HL-60/S4 (cell line): ENCODE results near the gene NPRL2.

Experiments used
- in situ Hi-C: fragments of 300-500 bp; cut with MboI; formaldehyde crosslinking; loops from 2 replicates; pipeline ENCODE4 v1.14.3; 2022; ENCODE audit warnings: low sequenced_read_pairs

The NPRL2 gene

DNA sequence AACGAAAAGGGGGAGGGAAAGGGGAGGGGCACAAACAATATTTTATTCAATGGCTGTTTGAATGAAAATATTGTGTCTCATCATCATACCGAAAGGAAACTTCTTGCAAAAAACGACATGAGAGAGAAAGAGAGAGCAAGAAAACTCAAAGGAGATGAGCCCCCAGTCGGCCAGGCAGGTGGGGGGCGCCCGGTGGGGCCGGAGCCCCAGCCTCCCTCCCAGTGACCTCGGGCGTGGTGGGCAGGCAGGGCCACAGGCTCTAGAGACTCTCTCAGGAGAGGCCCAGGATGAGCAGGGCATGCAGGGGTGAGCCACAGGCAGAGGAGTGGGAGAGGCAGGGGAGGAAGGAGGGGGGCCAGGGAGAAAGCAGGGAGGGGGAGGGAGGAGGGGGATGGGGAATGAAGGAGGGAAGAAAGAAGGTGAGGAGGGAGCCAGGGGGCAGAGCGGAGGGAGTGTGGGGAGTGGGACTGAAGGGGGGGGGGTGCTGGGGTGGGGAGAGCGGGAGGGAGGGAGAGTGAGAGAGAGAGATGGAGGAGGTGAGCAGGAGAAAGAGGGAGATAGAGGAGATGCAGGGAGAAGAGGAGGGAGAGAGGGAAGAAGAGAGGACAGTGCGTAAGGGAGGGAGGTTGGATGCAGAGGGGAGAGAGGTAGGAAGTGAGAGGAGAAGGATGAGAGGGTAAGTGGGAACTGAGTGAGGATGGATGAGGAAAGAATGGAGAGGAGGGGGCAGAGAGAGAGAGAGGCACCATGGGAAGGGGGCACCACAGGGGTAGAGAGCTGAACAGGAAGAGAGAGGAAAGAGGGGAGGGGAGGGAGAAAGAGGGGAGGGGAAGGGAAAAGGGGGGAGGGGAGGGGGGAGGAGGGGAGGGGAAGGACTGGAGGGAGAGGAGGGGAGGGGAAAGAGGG lies 22.8 kb upstream of the NPRL2 start:
- in situ Hi-C loops: loop anchor here (25.0 kb wide), 1 partner anchor 164 kb away; no protein-coding TSS in a partner anchor

DNA sequence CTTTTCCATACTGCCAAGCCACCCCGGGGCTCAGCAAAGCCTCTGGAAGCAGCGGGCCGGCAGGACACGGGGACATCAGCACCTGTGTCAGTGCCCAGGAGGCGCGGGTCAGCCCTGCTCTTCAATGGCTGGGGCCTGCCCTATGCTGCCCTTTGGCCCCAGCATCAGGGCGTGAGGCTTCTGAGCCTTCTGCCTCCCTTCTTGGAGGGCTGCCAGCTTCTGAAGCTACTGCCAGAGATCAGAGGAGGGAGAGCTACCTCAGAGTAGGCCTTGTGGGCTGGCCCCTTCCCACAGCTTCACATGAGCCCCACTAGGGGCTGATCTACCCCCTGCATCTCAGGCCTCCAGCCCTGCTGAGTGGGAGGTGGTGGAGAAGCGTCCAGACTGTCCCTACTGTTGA lies 21.8 kb upstream of the NPRL2 start:
- in situ Hi-C loops: loop anchor here (25.0 kb wide), 1 partner anchor 165 kb away; no protein-coding TSS in a partner anchor

DNA sequence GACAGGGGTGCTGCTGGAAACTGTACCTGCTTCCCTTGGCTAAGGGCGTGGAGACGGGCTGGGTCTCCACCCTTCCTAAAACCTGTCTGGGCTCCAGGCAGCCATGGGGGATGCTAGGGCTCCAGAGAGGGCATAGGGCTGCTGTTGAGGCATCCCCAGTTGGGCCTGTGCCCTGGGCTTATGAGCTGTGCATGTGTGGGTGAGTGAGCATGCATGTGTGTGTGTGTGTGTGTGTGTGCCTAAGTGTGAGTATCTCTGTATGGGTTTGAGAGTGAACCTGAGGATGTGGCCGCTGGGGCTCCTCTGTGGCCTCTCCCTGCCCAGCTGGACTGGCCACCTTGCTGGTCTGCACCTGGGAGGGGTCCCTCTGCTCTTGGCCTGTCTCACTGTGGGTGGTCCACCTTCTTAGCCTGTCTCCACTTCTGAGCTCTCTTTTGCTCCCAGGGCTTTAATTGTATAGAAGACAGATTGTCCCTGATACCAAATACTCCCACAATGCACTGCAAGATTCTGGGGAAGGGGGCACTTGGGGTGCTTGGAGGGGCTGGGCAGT lies 20.6 kb upstream of the NPRL2 start:
- in situ Hi-C loops: loop anchor here (25.0 kb wide), 1 partner anchor 166 kb away; no protein-coding TSS in a partner anchor

DNA sequence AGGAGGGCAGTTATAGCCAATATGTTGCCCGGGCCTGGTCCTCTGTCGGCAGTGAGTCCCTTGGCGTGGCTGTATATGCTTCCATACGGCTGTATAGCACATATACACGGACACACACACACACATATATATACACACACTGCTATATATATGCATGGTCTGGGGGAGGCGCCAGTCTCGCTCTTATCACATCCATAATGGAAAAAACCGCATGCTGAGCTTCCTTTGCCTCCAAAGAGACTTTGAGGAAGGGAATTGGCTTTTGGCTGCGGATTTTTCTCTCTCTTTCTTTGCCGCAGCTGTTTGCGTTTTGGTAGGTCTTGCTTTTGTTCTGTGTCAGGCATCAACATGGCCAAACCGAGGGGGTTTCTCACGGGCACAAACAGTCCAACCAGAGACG lies 20.0 kb upstream of the NPRL2 start:
- in situ Hi-C loops: loop anchor here (25.0 kb wide), 1 partner anchor 167 kb away; no protein-coding TSS in a partner anchor

DNA sequence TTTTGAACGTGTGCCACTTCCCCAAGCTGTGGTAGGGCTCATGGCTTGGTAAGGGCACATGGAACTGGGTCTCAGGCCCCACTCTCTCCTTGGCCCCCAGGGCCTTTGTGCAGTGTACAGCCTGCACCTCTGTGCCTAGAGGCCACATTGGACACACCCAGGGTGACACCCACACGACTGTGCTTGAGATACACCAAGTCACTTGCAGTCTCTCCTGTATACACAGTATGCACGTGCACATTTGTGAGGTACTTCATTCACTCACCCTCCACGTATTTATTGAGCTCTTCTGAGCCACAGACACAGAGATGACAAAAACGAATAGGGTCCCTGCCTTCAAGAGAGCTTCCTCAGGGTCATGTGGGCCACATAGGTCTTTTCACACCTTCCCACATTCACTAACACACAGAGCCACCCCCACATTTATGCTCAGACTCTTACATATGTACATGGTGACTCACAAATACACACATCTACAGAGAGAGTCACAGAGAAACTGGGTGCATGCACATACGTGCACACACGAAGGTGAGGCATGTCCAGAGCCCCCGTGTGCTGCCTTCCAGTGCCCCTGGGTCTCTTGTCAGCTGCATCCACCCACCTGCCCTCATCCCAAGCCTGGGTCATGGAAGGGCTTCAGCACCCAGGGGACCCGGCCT lies 18.6 kb upstream of the NPRL2 start:
- in situ Hi-C loops: loop anchor here (25.0 kb wide), 1 partner anchor 168 kb away; no protein-coding TSS in a partner anchor

DNA sequence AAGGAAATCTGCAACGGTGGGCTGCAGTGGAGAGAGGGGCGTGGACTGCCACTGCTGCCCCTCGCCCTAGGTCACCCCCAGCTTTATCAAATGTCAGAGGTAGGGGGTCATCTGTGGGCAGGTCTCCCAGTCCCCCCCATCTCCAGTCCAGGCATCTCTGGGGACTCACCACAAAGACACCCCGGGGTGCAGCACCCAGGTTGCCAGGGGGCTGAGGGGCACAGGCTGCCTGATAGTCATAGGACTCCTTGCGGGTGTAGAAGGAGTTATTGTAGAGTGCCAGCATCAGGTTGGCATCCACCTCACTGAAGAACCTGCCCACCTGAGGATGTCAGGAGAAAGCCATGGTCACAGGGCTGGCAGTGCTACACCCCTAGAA lies 15.3 kb upstream of the NPRL2 start:
- in situ Hi-C loops: loop anchor here (25.0 kb wide), 1 partner anchor 171 kb away; no protein-coding TSS in a partner anchor

DNA sequence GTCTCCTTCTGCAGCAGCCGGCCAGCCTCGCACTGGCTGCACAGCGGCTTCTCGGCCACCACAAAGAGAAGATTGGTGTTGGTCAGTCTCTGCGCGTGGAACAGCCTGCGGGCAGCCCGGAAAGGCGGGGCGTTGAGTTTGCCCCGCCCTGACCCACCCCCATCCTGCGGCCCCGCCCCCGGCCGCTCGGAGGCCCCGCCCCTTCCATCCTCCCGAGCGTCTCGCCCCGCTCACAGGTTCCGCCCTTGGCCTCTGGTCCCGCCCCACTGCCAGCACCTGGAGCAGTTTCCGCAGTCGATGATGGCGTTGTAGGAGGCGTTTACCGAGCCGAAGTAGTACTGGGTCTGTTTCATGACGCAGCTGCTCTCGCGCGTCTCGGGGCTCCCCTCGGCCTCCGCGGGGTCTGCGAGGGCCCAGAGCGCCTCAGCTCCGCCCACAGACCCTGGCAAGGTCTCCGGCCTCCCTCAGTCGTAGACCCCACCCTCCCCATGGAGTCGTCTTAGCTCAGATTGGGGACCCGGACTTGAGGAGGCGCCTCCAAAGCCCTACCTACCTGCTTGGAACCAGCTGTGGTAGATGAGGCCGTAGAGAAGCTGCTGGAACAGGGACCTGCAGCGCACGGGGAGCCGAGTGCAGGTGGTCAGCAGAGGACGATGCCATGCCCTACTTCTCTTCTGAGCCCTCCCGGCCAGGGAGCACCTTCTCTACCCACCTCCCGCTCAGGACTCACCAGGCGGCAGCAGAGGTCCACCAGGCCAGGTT lies 14.7 kb upstream of the NPRL2 start:
- in situ Hi-C loops: loop anchor here (25.0 kb wide), 1 partner anchor 172 kb away; no protein-coding TSS in a partner anchor

DNA sequence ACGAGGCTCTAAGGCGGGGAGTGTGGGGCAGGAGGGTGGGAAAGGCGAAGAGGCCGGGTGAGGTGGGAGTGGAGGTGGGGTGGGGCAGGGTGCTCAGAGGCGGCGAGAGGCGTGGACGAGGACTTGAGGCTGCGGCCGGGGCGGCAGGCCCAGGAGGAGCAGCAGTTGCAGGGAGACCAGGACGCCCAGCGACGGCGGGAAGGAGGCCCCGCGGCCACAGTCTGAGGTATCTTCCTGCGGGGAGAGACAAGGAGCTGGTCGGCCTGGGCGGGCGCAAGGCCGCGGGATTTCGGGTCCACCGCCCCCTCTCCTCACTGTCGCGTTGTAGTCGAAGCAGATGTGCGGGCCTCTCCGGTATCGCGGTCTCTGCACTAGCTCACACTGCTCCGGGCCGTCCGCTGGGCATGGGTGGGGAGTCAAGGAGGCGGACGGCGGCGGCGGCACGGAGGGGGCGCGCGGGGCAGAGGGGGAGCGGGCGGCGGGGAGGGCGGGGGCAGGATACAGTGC lies 14.1 kb upstream of the NPRL2 start:
- in situ Hi-C loops: loop anchor here (25.0 kb wide), 1 partner anchor 173 kb away; no protein-coding TSS in a partner anchor

DNA sequence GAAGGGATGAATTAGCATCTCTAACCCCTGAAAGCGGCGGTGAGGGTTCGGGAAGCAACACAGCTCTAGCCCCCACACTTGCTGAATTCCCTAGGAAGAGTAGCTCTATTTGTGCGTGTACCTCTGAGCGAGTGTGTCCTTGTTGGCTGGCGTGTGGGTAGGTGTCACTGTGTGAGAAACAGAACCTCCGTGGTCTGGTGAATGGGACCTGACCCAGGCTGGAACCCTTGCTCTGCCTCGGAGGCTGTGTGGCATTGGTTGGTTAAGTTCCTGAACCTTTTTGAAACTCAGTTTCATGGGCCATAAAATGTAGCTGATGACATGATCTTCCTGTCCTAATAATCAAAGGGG lies 9.2 kb upstream of the NPRL2 start:
- in situ Hi-C loops: loop anchor here (25.0 kb wide), 1 partner anchor 178 kb away; no protein-coding TSS in a partner anchor

DNA sequence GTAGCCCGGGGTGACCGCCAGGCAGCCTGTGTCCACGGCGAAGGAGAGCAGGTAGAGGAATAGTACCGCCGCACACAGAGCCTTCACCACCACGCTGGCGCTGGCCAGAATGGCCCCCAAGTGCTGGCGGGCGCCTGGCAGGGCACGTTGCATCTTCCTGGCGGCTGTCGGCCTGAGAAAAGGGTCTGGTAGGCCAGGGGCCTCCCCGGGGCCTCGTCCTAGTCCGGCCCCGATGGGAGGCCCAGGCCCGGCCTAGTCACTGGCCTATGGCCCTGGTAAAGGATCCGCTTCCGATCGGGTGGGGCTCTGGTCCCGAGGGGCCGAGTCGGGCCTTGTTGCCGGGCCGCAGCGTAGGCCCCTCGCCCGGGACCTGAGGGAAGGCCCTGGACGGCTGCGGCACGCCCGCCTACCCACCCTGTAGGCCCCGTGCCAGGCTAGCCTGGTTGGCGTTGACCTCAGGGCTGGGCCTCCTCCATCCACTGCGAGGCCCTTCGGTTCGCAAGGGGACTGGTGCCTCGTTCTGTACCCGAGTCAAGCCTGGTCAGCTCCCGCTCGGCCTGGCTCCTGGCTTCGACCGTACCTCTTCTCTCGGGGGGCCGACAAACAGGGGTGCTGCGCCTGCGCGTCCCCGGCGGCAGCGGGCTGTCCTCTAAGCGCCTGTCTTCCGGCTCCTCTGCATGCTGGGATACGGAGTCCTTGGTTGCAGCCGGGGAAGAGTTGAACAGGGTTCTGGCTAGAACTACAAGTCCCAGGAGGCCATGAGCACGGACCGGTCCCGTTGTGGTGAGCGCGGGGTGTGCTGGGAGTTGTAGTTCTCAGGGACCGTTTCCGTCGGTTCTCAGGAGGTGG lies 8.6 kb upstream of the NPRL2 start, which contains the start of gene TMEM115:
TSS of gene TMEM115 (minus strand) at position 611 of the 849 bp plus-strand sequence. CDS start at position 153, 458 bp downstream.
- in situ Hi-C loops: loop anchor here (25.0 kb wide), 1 partner anchor 178 kb away; no protein-coding TSS in a partner anchor

DNA sequence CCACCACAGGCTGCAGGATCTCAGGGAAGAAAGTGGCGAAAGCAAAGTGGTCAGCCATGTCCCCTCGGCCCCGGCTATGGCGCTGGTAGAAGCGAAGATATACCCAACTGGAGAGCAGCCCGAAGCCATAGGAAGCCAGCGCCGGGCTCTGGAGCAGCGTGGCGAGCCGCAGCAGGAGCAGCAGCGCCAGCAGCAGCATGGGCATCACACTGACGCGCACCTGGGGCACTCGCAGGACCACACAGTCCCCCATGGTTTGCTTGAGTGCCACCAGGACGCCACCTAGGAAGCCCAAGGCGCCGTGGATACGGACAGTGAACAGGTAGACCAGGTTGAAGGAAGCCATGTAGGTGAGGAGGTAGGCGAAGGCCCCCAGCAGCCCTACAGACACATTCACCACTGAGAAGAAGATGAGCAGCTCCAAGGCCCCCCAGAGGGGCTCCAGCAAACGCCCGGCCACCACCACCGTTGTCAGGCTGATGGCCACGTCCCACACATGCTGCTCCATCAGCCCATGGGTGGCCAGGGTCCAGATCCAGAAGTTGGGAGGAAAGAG lies 7.9 kb upstream of the NPRL2 start:
- in situ Hi-C loops: loop anchor here (25.0 kb wide), 1 partner anchor 179 kb away; no protein-coding TSS in a partner anchor

DNA sequence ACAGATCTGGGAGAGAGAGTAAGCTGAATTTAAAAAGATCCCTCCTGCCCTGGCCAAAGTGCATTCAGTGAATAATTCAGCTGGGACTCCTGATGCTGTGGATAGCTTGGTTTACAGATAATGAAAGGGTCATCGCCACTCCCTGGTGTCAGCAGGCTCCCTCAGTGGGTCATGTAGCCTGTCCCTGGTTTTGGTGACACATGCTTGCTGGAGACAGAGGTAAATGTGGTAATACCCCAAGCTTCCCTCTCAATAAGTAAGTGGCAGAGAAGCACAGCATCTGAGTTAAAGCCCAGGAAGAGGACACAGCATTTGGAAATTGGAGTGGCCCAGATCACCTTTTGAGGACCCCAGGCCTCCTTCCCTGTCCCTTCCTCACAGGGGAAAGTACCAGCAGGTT lies 6.9 kb upstream of the NPRL2 start:
- in situ Hi-C loops: loop anchor here (25.0 kb wide), 1 partner anchor 180 kb away; no protein-coding TSS in a partner anchor

DNA sequence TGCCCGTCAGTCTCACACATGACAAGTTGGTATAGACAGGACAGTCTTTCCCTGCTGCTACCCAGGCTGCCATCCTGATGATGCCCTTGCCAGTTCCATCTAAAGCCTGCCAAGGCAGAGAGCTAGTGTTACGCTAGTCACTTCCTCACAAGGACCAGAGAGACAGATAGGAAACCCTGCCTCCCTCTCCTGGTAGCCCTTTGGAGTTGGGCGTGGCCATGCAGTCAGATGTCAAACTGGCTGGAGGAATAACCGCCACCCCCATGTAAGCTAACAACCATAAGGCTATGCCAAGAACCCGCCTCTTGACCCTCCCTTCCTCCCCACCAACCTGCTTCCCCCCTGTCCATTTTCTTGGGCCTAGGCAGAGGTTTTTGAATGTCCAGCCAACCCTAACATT lies 6.0 kb upstream of the NPRL2 start:
- in situ Hi-C loops: loop anchor here (25.0 kb wide), 1 partner anchor 181 kb away; no protein-coding TSS in a partner anchor

DNA sequence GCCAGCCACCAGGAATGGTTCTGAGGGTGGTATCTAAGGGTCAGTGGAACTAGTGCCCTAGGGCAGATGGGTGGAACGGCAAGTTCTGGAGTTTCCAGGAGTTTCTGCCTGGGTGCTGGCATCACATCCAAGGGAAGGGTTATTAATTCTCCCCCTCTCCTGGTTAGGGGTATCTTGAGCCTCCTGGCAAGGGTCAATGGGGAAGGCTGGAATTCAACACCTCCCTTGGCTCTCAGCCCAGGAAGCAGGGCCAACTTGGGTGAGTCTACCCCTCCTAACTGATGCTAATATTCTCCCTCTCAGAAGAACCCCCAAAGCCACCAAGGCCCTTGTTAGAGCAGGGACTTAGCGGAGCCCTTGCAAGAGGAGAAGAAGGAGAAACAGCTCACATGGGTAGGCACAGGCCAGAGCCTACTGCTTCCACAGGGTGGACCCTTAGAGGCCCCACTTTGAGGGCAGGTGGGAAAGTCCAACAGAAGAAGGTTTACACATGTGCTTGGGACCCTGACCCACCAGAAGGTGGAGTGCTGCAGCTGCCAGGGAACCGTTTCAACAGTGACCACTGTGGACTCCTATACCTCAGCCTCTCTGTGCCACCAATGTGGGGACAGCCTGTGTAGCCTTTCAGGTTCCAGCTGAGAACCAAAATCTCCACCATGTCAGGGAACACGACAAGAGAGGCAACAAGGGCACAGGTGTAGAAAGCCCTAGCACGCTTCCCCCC lies 5.4 kb upstream of the NPRL2 start:
- in situ Hi-C loops: loop anchor here (25.0 kb wide), 1 partner anchor 181 kb away; no protein-coding TSS in a partner anchor

DNA sequence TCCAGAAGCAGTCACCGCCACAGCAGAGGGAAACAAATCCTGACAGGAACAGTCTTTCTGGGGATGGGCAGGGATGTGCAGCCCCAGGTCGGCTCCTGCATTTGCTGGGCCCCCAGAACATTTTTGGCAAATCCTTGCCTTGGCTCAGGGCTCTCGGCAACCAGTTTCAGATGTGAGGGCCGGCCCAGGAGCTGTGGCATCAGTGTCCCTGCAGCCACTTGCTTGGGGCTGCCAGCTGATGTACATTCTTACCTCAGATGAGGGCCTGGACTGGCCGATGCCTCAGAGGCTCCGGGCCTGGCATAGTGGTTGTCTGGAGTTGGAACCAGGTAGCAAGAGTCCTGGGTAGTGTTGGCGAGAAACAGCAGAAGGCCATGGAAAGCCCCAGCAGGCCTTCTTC lies 4.3 kb upstream of the NPRL2 start:
- in situ Hi-C loops: loop anchor here (25.0 kb wide), 1 partner anchor 182 kb away; no protein-coding TSS in a partner anchor

DNA sequence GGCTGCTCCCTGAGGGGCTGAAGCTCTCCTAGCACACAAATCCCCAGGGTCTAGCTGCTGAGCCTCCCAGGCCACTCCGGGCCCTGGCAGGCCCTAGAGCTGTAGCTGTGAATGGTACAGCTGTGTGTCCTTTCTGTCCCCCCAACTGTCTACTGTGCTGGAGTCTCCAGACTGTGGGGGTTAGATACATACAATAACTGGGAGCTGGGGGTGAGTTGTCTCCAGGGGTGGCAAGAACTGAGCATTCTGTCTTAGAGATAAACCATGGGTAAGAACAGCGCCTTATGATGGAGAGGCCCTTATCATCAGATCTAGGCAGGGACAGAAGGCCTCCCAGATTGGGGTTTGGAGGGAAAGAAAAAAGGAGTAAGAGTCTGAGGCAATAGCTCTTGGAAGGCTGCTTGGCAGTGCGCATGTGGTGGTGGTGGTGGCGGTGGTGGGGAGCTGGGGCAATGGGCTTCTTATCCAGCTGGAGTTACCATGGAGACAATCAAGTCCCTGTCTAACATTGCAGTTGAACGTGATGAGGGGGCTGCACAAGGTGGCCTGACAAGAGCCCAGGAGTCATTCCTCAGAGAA lies 3.7 kb upstream of the NPRL2 start:
- in situ Hi-C loops: loop anchor here (25.0 kb wide), 1 partner anchor 183 kb away; no protein-coding TSS in a partner anchor

DNA sequence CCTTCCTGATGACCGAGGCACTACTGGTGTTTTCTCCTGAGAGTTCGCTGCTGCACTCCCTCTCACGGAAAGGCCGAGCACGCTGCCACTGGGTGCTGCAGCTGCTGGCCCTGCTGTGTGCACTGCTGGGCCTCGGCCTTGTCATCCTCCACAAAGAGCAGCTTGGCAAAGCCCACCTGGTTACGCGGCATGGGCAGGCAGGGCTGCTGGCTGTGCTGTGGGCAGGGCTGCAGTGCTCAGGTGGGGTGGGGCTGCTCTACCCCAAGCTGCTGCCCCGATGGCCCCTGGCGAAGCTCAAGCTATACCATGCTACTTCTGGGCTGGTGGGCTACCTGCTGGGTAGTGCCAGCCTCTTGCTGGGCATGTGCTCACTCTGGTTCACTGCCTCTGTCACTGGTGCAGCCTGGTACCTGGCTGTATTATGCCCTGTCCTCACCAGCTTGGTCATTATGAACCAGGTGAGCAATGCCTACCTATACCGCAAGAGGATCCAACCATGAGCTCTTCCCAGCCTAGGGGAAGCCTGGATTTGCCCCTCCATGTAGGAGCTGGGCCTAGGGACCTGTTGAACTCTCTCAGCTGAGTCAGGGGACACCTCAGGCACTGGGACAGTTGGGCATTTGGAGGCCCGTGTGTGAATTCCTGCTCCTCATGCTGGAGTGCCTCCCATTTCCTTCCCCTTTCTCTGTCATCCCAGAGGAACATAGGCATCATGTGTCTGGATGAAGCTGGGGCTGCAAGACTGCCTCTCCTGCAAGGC lies 2.9 kb upstream of the NPRL2 start:
- in situ Hi-C loops: loop anchor here (25.0 kb wide), 1 partner anchor 184 kb away; no protein-coding TSS in a partner anchor
